Neural progenitor cell (in vitro differentiated cells): ENCODE results near the gene FRRS1L. TPM values are rescaled to one million over a fixed set of nuclear protein-coding genes. Genes with fewer than 3 reads are reported as not detected.

Source experiments
- DNase-seq: peaks from one replicate; pipeline ENCODE4 v3.0.0-alpha.2; 2016; ENCODE audit warnings: low spot score
- H2AFZ ChIP-seq: fragments of 200-600 bp; sonication (generic); replicated peaks from 2 replicates; pipeline ENCODE4 v1.6.1; 2016; ENCODE audit warnings: antibody characterized with exemption
- H3F3A ChIP-seq: fragments of 200-600 bp; sonication (generic); 2 replicates; pipeline ENCODE4 v1.6.1; 2016; ENCODE audit warnings: antibody characterized with exemption, low read depth
- H3K27ac ChIP-seq: fragments of 200-600 bp; sonication (generic); 2 replicates; pipeline ENCODE4 v1.5.1; 2016; ENCODE audit warnings: mild to moderate bottlenecking
- H3K27me3 ChIP-seq: fragments of 200-600 bp; sonication (generic); 2 replicates; pipeline ENCODE4 v1.6.1; 2016; ENCODE audit warnings: mild to moderate bottlenecking, moderate library complexity
- H3K36me3 ChIP-seq: fragments of 200-600 bp; sonication (generic); 2 replicates; pipeline ENCODE4 v1.5.1; 2016
- H3K4me1 ChIP-seq: fragments of 200-600 bp; sonication (generic); 2 replicates; pipeline ENCODE4 v1.6.1; 2016; ENCODE audit warnings: mixed run types
- H3K4me2 ChIP-seq: fragments of 200-600 bp; sonication (generic); 2 replicates; pipeline ENCODE4 v1.6.1; 2016
- H3K4me3 ChIP-seq: fragments of 200-600 bp; sonication (generic); 2 replicates; pipeline ENCODE4 v1.5.1; 2016
- H3K79me2 ChIP-seq: fragments of 200-600 bp; sonication (generic); 2 replicates; pipeline ENCODE4 v1.6.1; 2016; ENCODE audit warnings: low read depth
- H3K9ac ChIP-seq: fragments of 200-600 bp; sonication (generic); 2 replicates; pipeline ENCODE4 v1.6.1; 2016
- H3K9me3 ChIP-seq: fragments of 200-600 bp; sonication (generic); 2 replicates; pipeline ENCODE4 v1.5.1; 2016; ENCODE audit warnings: low read depth
- H4K20me1 ChIP-seq: fragments of 200-600 bp; sonication (generic); 2 replicates; pipeline ENCODE4 v1.6.1; 2016; ENCODE audit warnings: low read depth
- H3K27ac Mint-ChIP-seq: 3 replicates; pipeline ENCODE4 v1.8.0; 2021; ENCODE audit warnings: mixed read lengths
- H3K27me3 Mint-ChIP-seq: 2 replicates; pipeline ENCODE4 v1.8.0; 2022; ENCODE audit warnings: low read depth, mild to moderate bottlenecking, inconsistent platforms, moderate library complexity, mixed read lengths; ENCODE audit not compliant: insufficient read depth
- H3K36me3 Mint-ChIP-seq: 3 replicates; pipeline ENCODE4 v1.8.0; 2021; ENCODE audit warnings: mixed read lengths
- H3K4me1 Mint-ChIP-seq: 3 replicates; pipeline ENCODE4 v1.8.0; 2021; ENCODE audit warnings: mixed read lengths
- H3K4me3 Mint-ChIP-seq: 3 replicates; pipeline ENCODE4 v1.8.0; 2021; ENCODE audit warnings: mild to moderate bottlenecking, moderate library complexity, mixed read lengths
- H3K9me3 Mint-ChIP-seq: 3 replicates; pipeline ENCODE4 v1.8.0; 2020; ENCODE audit warnings: mixed read lengths
- EZH2 ChIP-seq: fragments of 200-600 bp; sonication (generic); IDR thresholded peaks from 2 replicates; pipeline ENCODE4 v1.6.1; 2017; ENCODE audit warnings: antibody characterized with exemption, mild to moderate bottlenecking, moderate library complexity
- EZH2phosphoT487 ChIP-seq: fragments of 200-600 bp; sonication (generic); IDR thresholded peaks from 2 replicates; pipeline ENCODE4 v1.6.1; 2017; ENCODE audit warnings: antibody characterized with exemption
- total RNA-seq: library from RNA; depleted of rRNA; stranded (reverse); fragments of >200 nt; gene quantifications from 2 replicates; pipeline ENCODE4 v1.2.3, GENCODE V29; 2015; ENCODE audit warnings: low replicate concordance
- TF ChIP-seq, protein P1 (sequence below): fragments of 200-600 bp; sonication (generic); IDR thresholded peaks from 2 replicates; pipeline ENCODE4 v1.5.1; 2017; ENCODE audit warnings: antibody characterized with exemption, mild to moderate bottlenecking

Gene FRRS1L
- total RNA-seq, 1 donor from 2014 or later: 13.3 TPM

DNA sequence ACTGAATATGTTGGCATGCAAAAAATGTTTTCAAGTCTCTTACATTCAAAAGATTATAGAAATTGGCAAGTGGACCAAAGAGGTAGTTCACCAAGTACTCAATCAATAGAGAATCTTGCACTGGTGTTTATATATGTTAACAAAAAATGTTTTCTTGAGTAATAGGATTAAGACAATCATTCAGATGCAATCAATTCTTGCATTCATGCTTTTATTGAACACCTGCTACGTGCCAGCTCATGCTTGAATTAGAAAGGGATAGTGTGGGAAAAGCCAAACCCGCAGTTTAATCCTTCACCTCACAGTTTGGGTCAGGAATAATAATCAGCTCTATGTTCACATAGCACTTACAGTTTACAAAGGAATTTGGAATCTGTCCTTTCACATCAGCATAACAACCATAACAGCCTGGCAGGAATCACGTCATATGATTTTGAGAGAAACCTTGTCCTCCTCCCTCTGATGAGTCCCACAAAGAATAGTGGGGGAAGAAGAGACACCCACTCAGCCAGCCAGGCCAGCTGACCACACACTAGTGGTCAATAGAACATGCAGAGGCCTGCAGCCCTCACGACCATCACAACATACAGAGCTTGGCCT lies 36.8 kb upstream of the FRRS1L start:
- no peaks in the 10 kb centered on the region for H3F3A ChIP-seq
- DNase-seq: no peak
- Mint-ChIP-seq H3K27me3 (peaks cover 3% of the 10 kb centered on the region), H3K9me3 (no peaks in the 10 kb centered on the region), H3K4me3 (no peak overlapping the region), H3K36me3 (no peaks in the 10 kb centered on the region), H3K27ac (no peak overlapping the region), H3K4me1 (peaks cover 8% of the 10 kb centered on the region)
- H3K36me3 ChIP-seq: no peaks in the 10 kb centered on the region
- no peaks in the 10 kb centered on the region for H4K20me1 ChIP-seq
- no peaks in the 10 kb centered on the region for H3K4me1 ChIP-seq
- no peak overlapping the region for H3K27ac ChIP-seq
- no peaks in the 10 kb centered on the region for H3K79me2 ChIP-seq
- H2AFZ ChIP-seq: no peak overlapping the region
- no peak overlapping the region for H3K4me2 ChIP-seq
- no peak overlapping the region for H3K9ac ChIP-seq
- TF ChIP-seq, protein P1, sequence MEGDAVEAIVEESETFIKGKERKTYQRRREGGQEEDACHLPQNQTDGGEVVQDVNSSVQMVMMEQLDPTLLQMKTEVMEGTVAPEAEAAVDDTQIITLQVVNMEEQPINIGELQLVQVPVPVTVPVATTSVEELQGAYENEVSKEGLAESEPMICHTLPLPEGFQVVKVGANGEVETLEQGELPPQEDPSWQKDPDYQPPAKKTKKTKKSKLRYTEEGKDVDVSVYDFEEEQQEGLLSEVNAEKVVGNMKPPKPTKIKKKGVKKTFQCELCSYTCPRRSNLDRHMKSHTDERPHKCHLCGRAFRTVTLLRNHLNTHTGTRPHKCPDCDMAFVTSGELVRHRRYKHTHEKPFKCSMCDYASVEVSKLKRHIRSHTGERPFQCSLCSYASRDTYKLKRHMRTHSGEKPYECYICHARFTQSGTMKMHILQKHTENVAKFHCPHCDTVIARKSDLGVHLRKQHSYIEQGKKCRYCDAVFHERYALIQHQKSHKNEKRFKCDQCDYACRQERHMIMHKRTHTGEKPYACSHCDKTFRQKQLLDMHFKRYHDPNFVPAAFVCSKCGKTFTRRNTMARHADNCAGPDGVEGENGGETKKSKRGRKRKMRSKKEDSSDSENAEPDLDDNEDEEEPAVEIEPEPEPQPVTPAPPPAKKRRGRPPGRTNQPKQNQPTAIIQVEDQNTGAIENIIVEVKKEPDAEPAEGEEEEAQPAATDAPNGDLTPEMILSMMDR: no peak
- TF ChIP-seq EZH2 (no peak), EZH2phosphoT487 (no peak)
- H3K9me3 ChIP-seq: no peaks in the 10 kb centered on the region
- no peaks in the 10 kb centered on the region for H3K27me3 ChIP-seq
- no peak overlapping the region for H3K4me3 ChIP-seq

GRCh38 chr9:109199676-109200075 lies 32.6 kb upstream of the FRRS1L start:
- Histone ChIP-seq H3K27ac (no peak overlapping the region), H3K36me3 (no peaks in the 10 kb centered on the region), H3F3A (no peaks in the 10 kb centered on the region), H2AFZ (no peak overlapping the region), H3K9ac (no peak overlapping the region), H3K4me1 (no peaks in the 10 kb centered on the region), H3K4me3 (no peak overlapping the region), H3K79me2 (no peaks in the 10 kb centered on the region), H3K27me3 (no peaks in the 10 kb centered on the region), H3K4me2 (no peak overlapping the region), H3K9me3 (no peaks in the 10 kb centered on the region), H4K20me1 (no peaks in the 10 kb centered on the region)
- Mint-ChIP-seq H3K27me3 (peaks cover 3% of the 10 kb centered on the region), H3K9me3 (no peaks in the 10 kb centered on the region), H3K36me3 (no peaks in the 10 kb centered on the region), H3K4me3 (no peak overlapping the region), H3K27ac (no peak overlapping the region), H3K4me1 (peaks cover 7% of the 10 kb centered on the region)
- TF ChIP-seq, protein P1: no peak
- TF ChIP-seq EZH2phosphoT487 (no peak), EZH2 (no peak)
- DNase-seq: no peak

DNA sequence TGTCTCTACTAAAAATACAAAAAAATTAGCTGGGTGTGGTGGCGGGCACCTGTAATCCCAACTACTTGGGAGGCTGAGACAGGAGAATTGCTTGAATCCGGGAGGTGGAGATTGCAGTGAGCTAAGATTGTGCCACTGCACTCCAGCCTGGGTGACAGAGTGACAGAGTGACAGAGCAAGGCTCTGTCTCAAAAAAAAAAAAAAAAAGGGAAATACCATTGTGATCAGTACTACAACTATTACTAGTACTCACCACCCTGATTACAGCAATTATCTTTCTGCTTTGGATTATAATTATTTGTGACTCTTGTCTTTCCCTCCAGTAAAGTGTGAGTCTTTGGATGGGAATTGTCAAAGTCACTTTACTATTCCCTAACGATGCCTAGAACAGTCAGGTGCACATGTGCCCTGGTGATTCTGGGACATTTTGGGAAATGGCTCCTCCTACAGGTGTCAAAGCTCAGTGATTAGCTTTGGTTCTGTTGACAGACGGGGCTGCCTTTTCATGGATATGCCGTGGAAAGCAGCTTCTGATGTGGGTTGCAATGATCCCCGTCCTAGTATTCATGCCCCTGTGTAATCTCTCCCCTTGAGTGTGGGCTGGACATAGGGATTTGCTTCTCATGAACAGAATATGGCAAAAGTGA lies 31.8 kb upstream of the FRRS1L start:
- TF ChIP-seq, protein P1: peak; percentile 39
- no peak for TF ChIP-seq EZH2
- Mint-ChIP-seq H3K4me3 (no peak overlapping the region), H3K36me3 (no peaks in the 10 kb centered on the region), H3K27ac (no peak overlapping the region), H3K27me3 (peaks cover 3% of the 10 kb centered on the region), H3K4me1 (peaks cover 2% of the 10 kb centered on the region), H3K9me3 (no peaks in the 10 kb centered on the region)
- H3K9ac ChIP-seq: no peak overlapping the region
- no peaks in the 10 kb centered on the region for H3F3A ChIP-seq
- no peak overlapping the region for H3K4me2 ChIP-seq
- H3K79me2 ChIP-seq: no peaks in the 10 kb centered on the region
- no peak overlapping the region for H3K27ac ChIP-seq
- no peaks in the 10 kb centered on the region for H3K36me3 ChIP-seq
- no peak overlapping the region for H2AFZ ChIP-seq
- H3K9me3 ChIP-seq: no peaks in the 10 kb centered on the region
- H3K4me3 ChIP-seq: no peak overlapping the region
- no peaks in the 10 kb centered on the region for H3K27me3 ChIP-seq
- no peaks in the 10 kb centered on the region for H3K4me1 ChIP-seq
- DNase-seq: peak; percentile 22
- H4K20me1 ChIP-seq: no peaks in the 10 kb centered on the region
